ENCODE measurements around the gene TMEM260. TPM values are rescaled to one million over a fixed set of nuclear protein-coding genes. Genes with fewer than 3 reads are reported as not detected.
A peak's percentile ranks its signal among the peaks of the same experiment; 100 is the strongest.

Gene TMEM260
- polyA plus RNA-seq, 1 of the 3 experiments (the other 2 are of a cell fraction): 5.4 TPM

GRCh38 chr14:56581041-56581727 lies 1.6 kb downstream of the TMEM260 start:
- H3K4me3 ChIP-seq (ENCODE audit: low read depth in 2 of 2, low read length in 1 of 2): peak overlapping the region; percentile 90 to 99
- no peaks in the 10 kb centered on the region for H3K9me3 ChIP-seq
- peaks cover 19% of the 10 kb centered on the region; the same call in 1 of the 2 replicates for H4K20me1 ChIP-seq (ENCODE audit: insufficient read depth)
- DNase-seq: no peak
- 59% methylated on average over 6 of the region's 6 CpGs for WGBS (ENCODE audit: low lambda C conversion rate)
- H3F3A ChIP-seq (replicated peaks; ENCODE audit: insufficient read depth): no peaks in the 10 kb centered on the region
- H3K27ac ChIP-seq (ENCODE audit: low read depth in 2 of 2, low read length in 1 of 2): no peak overlapping the region
- H3K9me2 ChIP-seq: no peaks in the 10 kb centered on the region
- no peak overlapping the region for H3K9ac ChIP-seq
- H3K4me2 ChIP-seq: peak overlapping the region; percentile 76
- peaks cover 45% of the 10 kb centered on the region for H3K79me2 ChIP-seq (ENCODE audit: insufficient read depth)
- ChIA-PET CTCF (no interaction called here), POLR2A (no interaction called here)
- H3K36me3 ChIP-seq (replicated peaks in 1 of 2; ENCODE audit: control insufficient read depth in 1 of 2, insufficient read depth in 2 of 2, low read length in 1 of 2): peaks cover 4 to 6% of the 10 kb centered on the region in 2 experiments
- TF ChIP-seq FOSL2 (IDR thresholded peaks at IDR 0.05; ENCODE audit: borderline replicate concordance, low read depth): no peak
- TF ChIP-seq EZH2phosphoT487 (IDR thresholded peaks at IDR 0.05; ENCODE audit: borderline replicate concordance, low read depth): no peak
- no peak for TF ChIP-seq RCOR1 (IDR thresholded peaks at IDR 0.05; ENCODE audit: low read length)
- TF ChIP-seq FOXM1 (IDR thresholded peaks at IDR 0.05; ENCODE audit: low read depth): no peak
- TF ChIP-seq SIN3A (IDR thresholded peaks at IDR 0.05; ENCODE audit: borderline replicate concordance, low read depth, low read length): no peak
- TF ChIP-seq, protein P1, sequence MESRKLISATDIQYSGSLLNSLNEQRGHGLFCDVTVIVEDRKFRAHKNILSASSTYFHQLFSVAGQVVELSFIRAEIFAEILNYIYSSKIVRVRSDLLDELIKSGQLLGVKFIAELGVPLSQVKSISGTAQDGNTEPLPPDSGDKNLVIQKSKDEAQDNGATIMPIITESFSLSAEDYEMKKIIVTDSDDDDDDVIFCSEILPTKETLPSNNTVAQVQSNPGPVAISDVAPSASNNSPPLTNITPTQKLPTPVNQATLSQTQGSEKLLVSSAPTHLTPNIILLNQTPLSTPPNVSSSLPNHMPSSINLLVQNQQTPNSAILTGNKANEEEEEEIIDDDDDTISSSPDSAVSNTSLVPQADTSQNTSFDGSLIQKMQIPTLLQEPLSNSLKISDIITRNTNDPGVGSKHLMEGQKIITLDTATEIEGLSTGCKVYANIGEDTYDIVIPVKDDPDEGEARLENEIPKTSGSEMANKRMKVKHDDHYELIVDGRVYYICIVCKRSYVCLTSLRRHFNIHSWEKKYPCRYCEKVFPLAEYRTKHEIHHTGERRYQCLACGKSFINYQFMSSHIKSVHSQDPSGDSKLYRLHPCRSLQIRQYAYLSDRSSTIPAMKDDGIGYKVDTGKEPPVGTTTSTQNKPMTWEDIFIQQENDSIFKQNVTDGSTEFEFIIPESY (IDR thresholded peaks at IDR 0.05; ENCODE audit: borderline replicate concordance, low read depth): no peak
- TF ChIP-seq JUND (IDR thresholded peaks at IDR 0.05): no peak
- TF ChIP-seq GABPA (IDR thresholded peaks at IDR 0.05; ENCODE audit: low read depth): no peak
- TF ChIP-seq, protein P2, sequence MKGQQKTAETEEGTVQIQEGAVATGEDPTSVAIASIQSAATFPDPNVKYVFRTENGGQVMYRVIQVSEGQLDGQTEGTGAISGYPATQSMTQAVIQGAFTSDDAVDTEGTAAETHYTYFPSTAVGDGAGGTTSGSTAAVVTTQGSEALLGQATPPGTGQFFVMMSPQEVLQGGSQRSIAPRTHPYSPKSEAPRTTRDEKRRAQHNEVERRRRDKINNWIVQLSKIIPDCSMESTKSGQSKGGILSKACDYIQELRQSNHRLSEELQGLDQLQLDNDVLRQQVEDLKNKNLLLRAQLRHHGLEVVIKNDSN (IDR thresholded peaks at IDR 0.05; ENCODE audit: borderline replicate concordance, low read depth): no peak
- no peak for TF ChIP-seq TAF1 (IDR thresholded peaks at IDR 0.05; ENCODE audit: borderline replicate concordance, low read depth, low read length)
- TF ChIP-seq YY1 (IDR thresholded peaks at IDR 0.05; ENCODE audit: low read depth): no peak
- TF ChIP-seq, protein P3, sequence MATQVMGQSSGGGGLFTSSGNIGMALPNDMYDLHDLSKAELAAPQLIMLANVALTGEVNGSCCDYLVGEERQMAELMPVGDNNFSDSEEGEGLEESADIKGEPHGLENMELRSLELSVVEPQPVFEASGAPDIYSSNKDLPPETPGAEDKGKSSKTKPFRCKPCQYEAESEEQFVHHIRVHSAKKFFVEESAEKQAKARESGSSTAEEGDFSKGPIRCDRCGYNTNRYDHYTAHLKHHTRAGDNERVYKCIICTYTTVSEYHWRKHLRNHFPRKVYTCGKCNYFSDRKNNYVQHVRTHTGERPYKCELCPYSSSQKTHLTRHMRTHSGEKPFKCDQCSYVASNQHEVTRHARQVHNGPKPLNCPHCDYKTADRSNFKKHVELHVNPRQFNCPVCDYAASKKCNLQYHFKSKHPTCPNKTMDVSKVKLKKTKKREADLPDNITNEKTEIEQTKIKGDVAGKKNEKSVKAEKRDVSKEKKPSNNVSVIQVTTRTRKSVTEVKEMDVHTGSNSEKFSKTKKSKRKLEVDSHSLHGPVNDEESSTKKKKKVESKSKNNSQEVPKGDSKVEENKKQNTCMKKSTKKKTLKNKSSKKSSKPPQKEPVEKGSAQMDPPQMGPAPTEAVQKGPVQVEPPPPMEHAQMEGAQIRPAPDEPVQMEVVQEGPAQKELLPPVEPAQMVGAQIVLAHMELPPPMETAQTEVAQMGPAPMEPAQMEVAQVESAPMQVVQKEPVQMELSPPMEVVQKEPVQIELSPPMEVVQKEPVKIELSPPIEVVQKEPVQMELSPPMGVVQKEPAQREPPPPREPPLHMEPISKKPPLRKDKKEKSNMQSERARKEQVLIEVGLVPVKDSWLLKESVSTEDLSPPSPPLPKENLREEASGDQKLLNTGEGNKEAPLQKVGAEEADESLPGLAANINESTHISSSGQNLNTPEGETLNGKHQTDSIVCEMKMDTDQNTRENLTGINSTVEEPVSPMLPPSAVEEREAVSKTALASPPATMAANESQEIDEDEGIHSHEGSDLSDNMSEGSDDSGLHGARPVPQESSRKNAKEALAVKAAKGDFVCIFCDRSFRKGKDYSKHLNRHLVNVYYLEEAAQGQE (IDR thresholded peaks at IDR 0.05; ENCODE audit: low read depth, low read length): no peak
- no peak for TF ChIP-seq TEAD4 (IDR thresholded peaks at IDR 0.05; ENCODE audit: borderline replicate concordance, insufficient read depth)
- no peak for TF ChIP-seq CTCF (IDR thresholded peaks at IDR 0.05)
- TF ChIP-seq ELF1 (IDR thresholded peaks at IDR 0.05): no peak
- no peak for TF ChIP-seq FOXJ3 (CRISPR knock-in tag; IDR thresholded peaks at IDR 0.05)
- TF ChIP-seq PBX3 (IDR thresholded peaks at IDR 0.05): no peak
- no peak for TF ChIP-seq CHD2 (IDR thresholded peaks at IDR 0.05; ENCODE audit: low read length, partially characterized antibody)
- no peak for TF ChIP-seq GATA2 (CRISPR knock-in tag; IDR thresholded peaks at IDR 0.05)
- no peaks in the 10 kb centered on the region for H3K27me3 ChIP-seq (ENCODE audit: insufficient read depth)
- H3K4me1 ChIP-seq (ENCODE audit: control insufficient read depth in 1 of 2, insufficient read depth in 2 of 2, low read depth in 1 of 2, low read length in 1 of 2): peaks cover 3 to 5% of the 10 kb centered on the region in 2 experiments; a peak in 2 of 4 replicates
- no peak overlapping the region; the same call in 1 of the 2 replicates for H2AFZ ChIP-seq (ENCODE audit: low read depth)
